GM15510 (cell line): Measurements from ENCODE around the gene TMPRSS2.
A peak's percentile ranks its signal among the peaks of the same experiment; 100 is the strongest.

Source experiments
- POLR2A ChIP-seq: IDR thresholded peaks from 3 replicates; pipeline ENCODE4 v1.6.1; 2011; ENCODE audit warnings: borderline replicate concordance; ENCODE audit not compliant: insufficient read length; ENCODE audit errors: extremely low read depth

The TMPRSS2 gene

DNA sequence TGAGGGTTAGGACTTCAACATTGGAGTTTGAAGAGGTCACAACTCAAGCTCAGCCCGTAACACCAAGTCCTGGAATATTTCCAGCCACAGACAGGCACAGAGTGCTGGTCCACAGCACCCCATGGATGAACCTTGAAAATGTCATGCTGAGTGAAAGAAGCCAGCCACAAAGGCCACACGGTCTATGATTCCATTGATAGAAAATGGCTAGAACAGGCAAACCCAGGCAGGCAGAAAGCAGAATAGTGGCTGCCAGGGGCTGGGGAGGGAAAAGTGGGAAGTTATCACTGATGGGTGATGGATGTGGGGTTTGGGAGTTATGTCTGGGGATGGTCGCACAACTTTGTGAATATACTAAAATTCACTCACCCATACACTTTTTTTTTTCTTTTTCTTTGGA is 60.6 kb downstream of the TMPRSS2 start:
- no peak for TF ChIP-seq POLR2A

DNA sequence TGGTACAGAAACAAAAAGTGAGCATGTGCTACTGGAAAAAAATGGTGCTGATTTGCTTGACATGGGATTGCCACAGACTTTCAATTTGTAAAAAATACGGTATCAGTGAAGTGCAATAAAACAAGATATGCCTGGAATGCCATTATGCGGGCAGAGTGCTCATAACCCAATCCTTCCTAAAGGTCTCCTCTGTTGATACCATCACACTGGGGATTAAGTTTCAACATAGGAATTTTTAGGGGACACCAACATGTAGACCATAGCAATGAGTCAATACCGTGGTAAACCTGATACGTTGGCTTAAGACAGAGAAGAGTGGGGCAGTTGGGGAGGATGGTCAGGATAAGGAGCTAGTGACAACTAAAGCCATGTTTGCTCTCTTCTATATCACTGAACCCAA is 61.4 kb downstream of the TMPRSS2 start:
- TF ChIP-seq POLR2A = no peak

DNA sequence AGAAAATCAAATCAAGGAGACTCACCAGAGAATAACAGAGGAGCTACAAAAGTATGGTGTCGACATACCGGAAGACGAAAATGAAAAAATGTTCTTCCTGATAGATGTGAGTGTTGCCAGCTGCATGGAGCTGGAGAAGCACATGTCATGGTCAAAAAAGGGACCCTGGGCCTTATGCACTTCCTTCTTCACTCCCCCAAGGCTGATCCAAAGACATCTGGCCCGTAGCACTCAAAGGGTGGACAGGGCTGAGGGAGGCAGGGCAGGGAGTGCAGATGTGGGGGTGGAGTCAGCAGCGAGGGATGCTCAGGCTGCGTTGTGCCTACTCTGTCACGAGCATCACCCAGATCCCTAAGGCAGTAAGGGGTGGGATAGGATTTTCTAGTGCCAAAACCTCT is 62.5 kb downstream of the TMPRSS2 start:
- no peak for TF ChIP-seq POLR2A

DNA sequence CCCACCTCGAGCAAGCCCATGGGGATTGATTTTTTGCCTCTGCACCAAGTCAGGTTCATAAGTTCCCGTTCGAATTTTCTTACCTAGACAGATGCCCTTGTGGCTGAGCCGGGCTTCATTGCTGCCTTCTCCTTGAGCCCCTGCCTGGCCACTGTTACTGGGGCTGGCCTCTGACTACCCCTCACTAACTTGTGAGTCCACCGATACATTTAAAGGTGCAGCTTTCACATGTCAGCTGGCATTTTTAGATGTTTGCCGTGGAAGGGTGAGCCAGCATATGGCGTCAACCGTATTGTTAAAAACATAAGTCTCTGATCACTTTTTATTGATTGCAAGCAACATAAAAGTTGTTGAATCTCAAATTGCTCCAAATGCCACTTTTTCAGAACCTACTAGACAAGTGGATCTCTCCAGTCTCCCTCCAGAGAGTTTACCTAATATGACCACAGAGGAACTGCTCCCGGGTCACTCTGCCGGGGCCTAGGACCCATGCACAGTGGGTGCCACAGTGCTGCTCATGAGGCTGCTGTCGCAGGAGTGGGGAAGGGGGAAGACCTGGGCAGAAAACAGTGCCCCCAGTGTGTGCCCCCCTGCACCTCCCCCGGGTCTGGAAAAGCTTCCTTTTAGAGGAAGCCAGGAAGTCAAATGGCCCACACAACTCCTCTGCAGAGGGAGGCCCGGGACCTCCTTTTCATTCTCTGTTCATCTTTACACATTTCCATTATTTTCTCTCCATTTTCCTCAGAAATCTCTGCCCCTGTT is 63.1 kb downstream of the TMPRSS2 start:
- no peak for TF ChIP-seq POLR2A

DNA sequence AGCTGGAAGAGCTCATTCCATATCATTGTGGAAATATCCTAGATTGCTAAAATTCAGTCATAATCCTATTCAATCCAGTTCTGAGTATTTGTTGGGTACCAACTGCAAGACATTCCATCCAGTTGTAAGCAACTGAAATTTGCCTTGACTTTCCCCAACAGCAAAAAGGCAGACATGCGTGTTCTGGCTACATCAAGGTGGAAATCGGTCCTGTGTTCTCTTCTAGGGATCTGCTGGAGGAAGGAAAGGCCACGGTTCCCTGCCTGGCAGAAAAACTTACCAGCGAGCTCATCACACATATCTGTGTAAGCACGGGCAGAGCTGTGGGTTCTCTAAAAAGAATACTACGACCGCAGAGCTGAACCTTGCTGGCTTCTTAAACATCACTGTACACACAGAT is 64.4 kb downstream of the TMPRSS2 start:
- TF ChIP-seq POLR2A = no peak

DNA sequence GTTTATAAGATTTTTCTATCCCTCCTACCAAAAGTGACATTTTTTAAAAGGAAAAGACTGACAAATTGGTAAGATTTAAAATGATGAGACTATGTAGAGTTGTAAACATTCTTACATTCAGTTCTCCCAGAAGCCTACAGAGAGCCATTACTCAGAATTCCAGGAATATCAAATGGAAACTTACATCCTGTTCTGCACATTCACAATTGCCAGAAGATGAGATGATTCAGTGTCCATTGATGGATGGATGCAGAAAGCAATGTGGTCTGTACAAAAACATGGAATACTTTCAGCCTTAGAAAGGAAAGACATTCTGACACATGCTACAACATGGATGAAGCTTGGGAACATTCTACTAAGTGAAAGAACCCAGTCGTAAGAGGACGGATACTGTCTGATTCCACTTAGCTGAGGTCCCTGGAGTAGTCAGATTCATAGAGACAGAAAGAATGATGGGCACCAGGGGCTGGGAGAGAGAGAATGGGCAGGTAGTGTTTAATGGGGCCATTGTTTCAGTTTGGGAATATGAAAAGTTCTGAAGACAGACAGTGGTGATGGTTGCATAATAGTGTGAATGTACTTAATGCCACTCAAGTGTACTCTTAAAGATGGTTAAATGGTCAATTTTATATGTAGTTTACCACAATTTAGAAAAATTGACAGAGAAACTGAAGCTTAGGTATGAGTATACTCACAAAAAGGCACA is 65.3 kb downstream of the TMPRSS2 start:
- no peak for TF ChIP-seq POLR2A

DNA sequence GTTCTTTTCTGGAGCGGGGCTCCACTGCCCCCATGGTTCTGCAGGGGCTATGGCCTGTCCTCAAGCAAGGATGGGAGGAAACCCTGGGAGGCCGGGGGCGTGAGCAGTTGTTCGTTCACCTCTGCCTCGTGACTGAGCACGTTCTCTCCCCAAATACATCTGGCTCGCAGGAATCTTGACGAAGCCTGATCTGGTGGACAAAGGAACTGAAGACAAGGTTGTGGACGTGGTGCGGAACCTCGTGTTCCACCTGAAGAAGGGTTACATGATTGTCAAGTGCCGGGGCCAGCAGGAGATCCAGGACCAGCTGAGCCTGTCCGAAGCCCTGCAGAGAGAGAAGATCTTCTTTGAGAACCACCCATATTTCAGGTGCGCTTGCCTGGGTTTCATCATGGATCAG is 66.4 kb downstream of the TMPRSS2 start:
- TF ChIP-seq POLR2A = no peak

DNA sequence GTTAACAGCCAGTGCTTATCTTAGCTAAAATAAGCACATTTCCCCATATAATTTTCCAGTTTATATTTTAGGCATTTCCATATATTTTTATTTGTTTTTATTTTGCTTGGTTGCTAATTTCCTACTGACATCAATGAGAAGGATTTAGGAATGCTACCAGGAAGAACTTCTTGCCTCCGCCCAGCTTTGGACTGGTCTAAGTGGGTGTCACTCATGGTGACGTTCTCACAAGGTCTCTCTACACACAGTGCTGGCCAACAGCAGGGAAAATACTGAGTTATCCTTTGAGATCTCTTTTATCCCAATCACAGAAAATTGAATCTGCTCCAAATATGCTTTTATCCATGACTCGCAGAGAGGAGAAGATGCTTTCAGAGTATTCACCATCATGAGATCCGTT is 68.7 kb downstream of the TMPRSS2 start:
- no peak for TF ChIP-seq POLR2A

DNA sequence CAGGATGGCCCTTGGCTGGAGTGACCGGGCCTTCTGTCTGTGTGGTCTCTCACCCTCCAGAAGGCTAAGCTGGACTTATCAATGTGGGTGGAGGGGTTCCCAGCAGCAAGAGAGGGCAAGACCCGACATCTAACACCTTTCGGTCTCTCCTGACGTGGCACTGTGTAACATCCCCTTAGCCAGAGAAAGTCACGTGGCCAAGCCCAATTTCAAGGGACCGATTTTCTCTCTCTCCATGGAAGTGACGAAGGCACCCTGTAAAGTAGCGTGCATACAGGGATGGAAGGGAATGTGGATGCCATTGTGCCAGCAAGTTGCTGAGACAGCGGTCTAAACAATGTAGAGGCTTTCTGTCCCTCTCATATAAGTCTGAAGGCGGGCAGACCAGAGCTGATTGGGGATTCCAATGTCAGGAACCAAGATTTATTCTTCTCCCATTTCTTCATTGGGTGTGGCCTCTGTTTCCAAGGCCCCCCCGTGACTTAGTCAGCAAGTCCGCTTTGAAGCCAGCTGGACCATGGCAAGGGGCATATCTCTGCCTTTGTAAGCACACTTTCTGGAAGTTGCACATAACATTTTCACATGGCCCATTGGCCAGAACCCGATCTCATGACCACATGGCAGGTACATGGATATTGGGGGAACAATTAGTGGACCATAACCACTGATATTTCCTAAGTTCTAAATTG is 69.4 kb downstream of the TMPRSS2 start:
- no peak for TF ChIP-seq POLR2A

DNA sequence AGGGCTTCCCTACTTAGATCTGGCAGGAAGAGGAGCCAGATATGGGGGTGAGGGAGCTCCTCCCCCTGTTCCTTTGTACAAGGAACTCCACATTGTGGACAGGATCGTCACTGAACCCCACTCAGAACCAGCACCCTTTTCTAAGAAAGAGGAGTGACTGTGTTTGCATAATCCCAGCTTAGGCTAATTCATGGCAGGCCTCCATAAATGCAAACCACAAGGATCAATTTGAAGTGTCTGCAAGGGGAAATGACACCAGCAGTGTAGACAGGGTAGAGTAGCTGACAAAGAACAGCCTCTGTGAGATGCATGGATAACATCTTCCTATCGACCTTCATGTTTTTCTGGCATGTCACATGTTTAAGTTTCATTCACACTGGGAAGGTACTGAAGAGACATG is 70.2 kb downstream of the TMPRSS2 start:
- TF ChIP-seq POLR2A = no peak

DNA sequence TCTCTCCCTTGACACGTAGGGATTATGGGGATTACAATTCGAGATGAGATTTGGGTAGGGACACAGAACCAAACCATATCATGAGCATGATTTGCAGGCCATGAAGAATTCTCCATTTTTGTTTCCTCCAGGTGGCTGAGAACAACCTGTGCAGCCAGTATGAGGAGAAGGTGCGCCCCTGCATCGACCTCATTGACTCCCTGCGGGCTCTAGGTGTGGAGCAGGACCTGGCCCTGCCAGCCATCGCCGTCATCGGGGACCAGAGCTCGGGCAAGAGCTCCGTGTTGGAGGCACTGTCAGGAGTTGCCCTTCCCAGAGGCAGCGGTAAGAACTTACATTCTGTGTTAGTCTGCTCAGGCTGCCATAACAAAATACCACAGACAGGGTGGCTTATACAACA is 72.3 kb downstream of the TMPRSS2 start:
- TF ChIP-seq POLR2A = peak; percentile 25

DNA sequence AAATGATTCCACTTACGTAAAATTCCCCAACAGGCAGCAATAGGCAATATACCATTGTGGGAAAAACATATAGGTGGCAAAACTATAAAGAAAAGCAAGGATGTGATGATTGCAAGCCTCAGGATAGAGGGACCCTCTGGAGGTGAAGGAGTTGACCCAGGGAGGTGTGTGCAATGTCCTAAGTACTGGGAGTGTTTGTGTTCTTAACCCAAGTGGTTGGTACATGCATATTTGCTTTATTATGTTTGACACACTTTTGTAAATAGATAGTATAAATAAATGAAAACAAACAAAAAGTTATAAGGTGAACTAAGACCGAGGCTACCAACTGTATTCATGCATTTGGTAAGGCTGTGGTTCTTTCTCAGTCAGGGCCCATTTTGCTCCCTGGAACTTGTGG is 74.4 kb downstream of the TMPRSS2 start:
- TF ChIP-seq POLR2A = no peak

DNA sequence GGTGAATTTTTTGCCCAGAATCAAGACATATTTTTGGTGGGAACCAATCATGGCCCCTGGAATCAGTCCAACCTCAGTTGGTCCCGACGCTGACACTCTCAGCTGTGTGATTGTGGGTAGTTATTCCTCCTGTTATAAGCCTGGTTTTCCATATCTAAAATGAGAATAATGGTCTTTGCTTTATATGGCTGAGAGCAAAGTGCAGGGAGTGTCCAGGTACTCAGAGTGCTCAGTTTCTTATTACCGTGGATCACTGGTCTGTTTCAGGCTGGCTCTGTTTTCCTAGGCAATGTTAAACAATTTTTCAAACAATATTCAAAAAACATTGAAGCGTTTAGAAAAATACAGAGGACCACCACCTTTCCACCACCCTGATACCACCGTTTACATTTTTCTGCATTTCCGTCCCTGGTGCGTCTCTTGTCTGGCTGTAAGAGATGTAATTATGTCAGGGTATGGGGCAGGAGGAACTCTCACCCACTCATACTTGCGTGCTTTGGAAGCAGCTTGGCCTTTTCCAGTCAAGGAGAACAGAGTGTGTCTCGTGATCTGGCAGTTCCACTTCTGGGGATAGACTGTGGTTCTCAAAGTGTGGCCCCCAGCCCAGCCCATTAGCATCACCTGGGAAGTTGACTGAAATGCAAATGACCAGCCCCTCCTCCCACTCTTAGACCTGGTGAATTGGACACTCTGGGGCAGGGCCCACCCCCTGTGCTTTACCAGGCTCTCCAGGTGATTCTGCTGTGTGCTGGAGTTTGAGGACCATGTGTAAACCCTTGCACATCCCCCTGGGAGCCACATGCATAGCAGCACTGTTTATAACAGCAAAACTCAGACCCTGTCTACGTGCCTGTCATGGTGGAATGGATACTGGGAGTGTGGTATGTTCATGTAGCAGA is 75.1 kb downstream of the TMPRSS2 start:
- peak; percentile 5 for TF ChIP-seq POLR2A

DNA sequence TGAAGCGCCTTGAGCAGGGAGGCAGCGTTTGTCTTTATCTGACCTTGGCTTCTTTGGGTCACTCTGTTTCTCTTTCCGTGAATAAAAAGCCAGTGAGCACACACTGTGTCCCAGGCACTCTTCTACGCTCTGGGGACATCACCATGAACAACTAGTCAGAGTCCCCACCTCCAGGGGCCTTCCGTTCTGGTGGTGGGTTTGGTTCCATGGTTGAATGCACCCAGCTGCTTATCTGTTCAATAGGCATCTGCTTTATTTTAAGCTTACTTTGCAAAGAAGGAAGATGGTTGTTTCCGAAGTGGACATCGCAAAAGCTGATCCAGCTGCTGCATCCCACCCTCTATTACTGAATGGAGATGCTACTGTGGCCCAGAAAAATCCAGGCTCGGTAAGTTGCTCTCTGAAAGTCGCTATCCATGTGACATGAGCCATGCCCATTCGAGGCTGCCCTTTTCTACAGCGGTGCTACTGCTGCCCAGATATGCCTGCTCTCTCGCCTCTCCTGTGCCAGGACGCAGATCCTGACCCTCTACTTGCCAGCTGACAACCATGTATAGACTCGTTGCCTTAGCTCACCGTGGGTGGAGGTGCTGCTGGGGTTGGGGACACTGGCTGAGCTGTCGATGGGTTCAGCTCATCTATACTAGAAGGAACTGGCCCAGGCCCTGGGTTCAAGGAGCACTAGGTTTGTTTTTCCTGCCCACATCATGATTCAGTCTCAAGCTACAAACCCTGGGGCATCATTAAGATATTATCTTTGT is 76.0 kb downstream of the TMPRSS2 start:
- no peak for TF ChIP-seq POLR2A

DNA sequence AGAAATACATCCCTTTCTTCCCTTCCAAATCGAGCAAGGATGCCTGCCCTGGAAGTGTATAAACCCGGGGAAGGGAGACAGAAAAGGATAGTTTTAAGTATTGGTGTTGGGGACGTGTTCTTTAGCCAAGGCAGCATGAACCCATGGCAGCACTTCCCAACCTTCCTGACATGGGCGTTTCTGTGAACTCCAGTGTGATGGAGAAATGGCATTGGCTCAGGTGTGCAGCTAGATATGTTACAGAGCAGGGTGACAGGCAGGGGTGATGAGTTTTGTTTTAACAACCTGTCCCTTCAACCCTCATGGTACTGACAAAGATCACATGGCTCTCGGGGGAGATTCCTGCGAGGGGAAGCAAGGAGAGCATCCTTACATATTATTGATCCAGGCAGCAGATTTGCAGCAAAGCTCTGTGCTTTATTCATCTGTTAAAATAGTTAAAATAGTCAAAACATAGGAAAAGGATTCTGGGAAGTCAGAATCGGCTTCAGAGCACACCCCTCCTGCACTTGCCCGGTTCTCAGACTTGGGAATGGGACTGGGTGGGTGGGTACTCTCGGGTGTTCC is 78.0 kb downstream of the TMPRSS2 start:
- peak; percentile 24 for TF ChIP-seq POLR2A

DNA sequence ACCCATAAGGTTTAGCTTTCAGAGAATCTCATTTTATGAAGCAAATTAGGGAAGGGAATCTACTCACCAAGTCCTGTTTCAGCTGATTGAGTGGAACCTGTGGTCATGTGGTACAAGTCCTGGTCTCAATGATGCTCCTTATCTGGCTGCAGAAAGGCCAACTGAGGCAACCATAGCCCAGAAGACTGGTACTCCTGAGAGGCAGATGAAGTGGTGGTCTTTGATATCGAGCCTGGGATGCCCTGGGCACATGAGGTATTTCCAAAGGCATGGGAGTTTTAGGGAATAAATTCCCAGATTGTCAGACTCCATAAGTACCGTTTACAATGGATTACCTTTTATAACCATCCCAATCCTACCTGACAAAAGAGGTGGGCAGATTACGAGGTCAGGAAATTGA is 78.7 kb downstream of the TMPRSS2 start:
- TF ChIP-seq POLR2A = no peak
